Right lobe of liver (tissue), 6 donors: ENCODE results near the gene P2RY10. TPM values are rescaled to one million over a fixed set of nuclear protein-coding genes. Genes with fewer than 3 reads are reported as not detected.

Experiments
- ATAC-seq, 4 donors: fragments of 200-7000 bp; cut with Tn5 transposase; one replicate each; pipeline ENCODE4 v1.9.1; 2020; ENCODE audit warnings: mild to moderate bottlenecking in 4 of 4, moderate library complexity in 4 of 4
- DNase-seq, 3 donors: peaks; one replicate each; pipeline ENCODE4 v3.0.0-alpha.2; 2020
- H3K27ac ChIP-seq, 3 donors: fragments of 200-600 bp; one replicate each; pipeline ENCODE4 v1.8.0; 2022
- H3K27me3 ChIP-seq, 2 donors: fragments of 200-600 bp; one replicate each; pipeline ENCODE4 v1.8.0; 2022
- H3K36me3 ChIP-seq, 4 donors: fragments of 200-600 bp; sonication (generic) in 1 of 4; one replicate each; pipeline versions ENCODE4 v1.5.1 to v1.8.0; 2017 to 2022; ENCODE audit warnings: control low read depth in 1 of 4
- H3K4me1 ChIP-seq, 4 donors: fragments of 200-600 bp; sonication (generic) in 1 of 4; one replicate each; pipeline versions ENCODE4 v1.5.1 to v1.8.0; 2017 to 2022; ENCODE audit warnings: control low read depth in 1 of 4
- H3K4me3 ChIP-seq, 3 donors: fragments of 200-600 bp; one replicate each; pipeline ENCODE4 v1.8.0; 2022
- H3K9me3 ChIP-seq, 4 donors: fragments of 200-600 bp; sonication (generic) in 1 of 4; one replicate each; pipeline versions ENCODE4 v1.5.1 to v1.8.0; 2017 to 2022; ENCODE audit warnings: control low read depth in 1 of 4
- CTCF ChIP-seq, 4 donors: fragments of 200-600 bp in 3 of 4; fragments of 450-650 bp in 1 of 4; IDR thresholded peaks; one replicate each; pipeline versions ENCODE4 v1.5.1 to v1.8.0; 2016 to 2022; ENCODE audit warnings: antibody characterized with exemption in 4 of 4, mild to moderate bottlenecking in 2 of 4
- POLR2A ChIP-seq: fragments of 450-650 bp; IDR thresholded peaks from one replicate; pipeline ENCODE4 v1.6.1; 2017; ENCODE audit warnings: antibody characterized with exemption, mild to moderate bottlenecking
- WGBS: methylation state at CpG from one replicate; pipeline ENCODE4 v1.1.6; 2018; ENCODE audit warnings: low coverage, low lambda C conversion rate; ENCODE audit not compliant: insufficient coverage; ENCODE audit errors: missing lambda C conversion rate; 5-methylcytosine and 5-hydroxymethylcytosine counted together
- intact Hi-C, 2 donors: fragments of 100-400 bp; cut with DNase I; formaldehyde crosslinking; loops; one replicate each; pipeline versions ENCODE4 v1.11.2 to v1.14.1; 2022
- total RNA-seq, 6 experiments: library from RNA; depleted of rRNA in 2 of 6; stranded (reverse); fragments of >200 nt in 2 of 6; fragmentation: NEBNext Ultra II Directional in 3 of 6; extraction: Animal tissue kit (Norgen Biotek cat#: 25700) in 3 of 6; gene quantifications; one replicate each; pipeline versions ENCODE4 v1.1.0 to v1.2.4, GENCODE V29; 2016 to 2023
- donor health status: DM: no; HTN: yes; CAD: no.
- donor health status: DM: no; HTN: no; CAD: no.
- donor health status: DM: no; HTN: no; CAD: no.
- donor health status: DM: no; HTN: yes; CAD: no.
- donor health status: DM: no; HTN: yes; CAD: no.

Gene P2RY10
- total RNA-seq, 6 experiments from 2014 or later, result 0.35 to 0.68 (median 0.43) TPM; not detected in 3

- DNase-seq (no peak), ATAC-seq (peak in 1 of 4 donors; percentile 28)
- H3K27me3 ChIP-seq, result no peaks in the 10 kb centered on the region
- no peak for TF ChIP-seq POLR2A
- no peak for TF ChIP-seq CTCF (IDR thresholded peaks at IDR 0.05)
- intact Hi-C loops, result no loop called here
- WGBS, result 62% methylated on average over 5 of the region's 7 CpGs
- H3K4me1 ChIP-seq, result no peaks in the 10 kb centered on the region
- no peaks in the 10 kb centered on the region for H3K36me3 ChIP-seq
- H3K27ac ChIP-seq, result no peak overlapping the region
- no peak overlapping the region for H3K4me3 ChIP-seq
- H3K9me3 ChIP-seq, result no peaks in the 10 kb centered on the region
Observed at GRCh38 chrX:78934866-78935265, 10.3 kb upstream of the P2RY10 start.

- Histone ChIP-seq H3K9me3 (no peaks in the 10 kb centered on the region), H3K36me3 (no peaks in the 10 kb centered on the region), H3K4me3 (no peak overlapping the region), H3K4me1 (no peaks in the 10 kb centered on the region), H3K27me3 (no peaks in the 10 kb centered on the region), H3K27ac (no peak overlapping the region)
- 21% methylated on average over 3 of the region's 3 CpGs for whole genome bisulfite sequencing
- DNase-seq (no peak), ATAC-seq (no peak)
- TF ChIP-seq POLR2A (no peak), CTCF (IDR thresholded peaks at IDR 0.05) (no peak)
- intact Hi-C loops, result no loop called here
Observed at GRCh38 chrX:78944351-78944750, 840 bp upstream of the P2RY10 start.

GRCh38 chrX:78946178-78946931, 1.2 kb downstream of the P2RY10 start:
- TF ChIP-seq POLR2A, result no peak
- no peak for TF ChIP-seq CTCF (IDR thresholded peaks at IDR 0.05)
- no peak for ATAC-seq
- no peak overlapping the region for H3K4me3 ChIP-seq
- no peaks in the 10 kb centered on the region for H3K4me1 ChIP-seq
- no peaks in the 10 kb centered on the region for H3K36me3 ChIP-seq
- intact Hi-C loops, result no loop called here
- H3K27me3 ChIP-seq, result peaks cover 0 to 9% of the 10 kb centered on the region in 2 donors
- no peak for DNase-seq
- H3K9me3 ChIP-seq, result no peaks in the 10 kb centered on the region
- H3K27ac ChIP-seq, result no peak overlapping the region
- WGBS, result 27% methylated on average over 1 of the region's 1 CpG

- intact Hi-C loops, result no loop called here
Observed at GRCh38 chrX:78950009-78950835, 5.0 kb downstream of the P2RY10 start.

More at GRCh38 chrX:78950009-78950835, 5.0 kb downstream of the P2RY10 start:
- TF ChIP-seq CTCF (IDR thresholded peaks at IDR 0.05), result no peak
- TF ChIP-seq POLR2A, result no peak
- Histone ChIP-seq H3K27me3 (peaks cover 0 to 9% of the 10 kb centered on the region in 2 donors), H3K9me3 (no peaks in the 10 kb centered on the region), H3K4me1 (no peaks in the 10 kb centered on the region), H3K36me3 (no peaks in the 10 kb centered on the region), H3K4me3 (no peak overlapping the region), H3K27ac (no peak overlapping the region)
- DNase-seq (no peak), ATAC-seq (no peak)
- 34% methylated on average over 3 of the region's 3 CpGs for WGBS
